Measurements from ENCODE around the gene ZNF668.
"Not testable (repeated sequence)": the region's sequence is repeated elsewhere in the genome, so short reads cannot be mapped to it uniquely, and the experiment has no call there.

The ZNF668 gene

DNA sequence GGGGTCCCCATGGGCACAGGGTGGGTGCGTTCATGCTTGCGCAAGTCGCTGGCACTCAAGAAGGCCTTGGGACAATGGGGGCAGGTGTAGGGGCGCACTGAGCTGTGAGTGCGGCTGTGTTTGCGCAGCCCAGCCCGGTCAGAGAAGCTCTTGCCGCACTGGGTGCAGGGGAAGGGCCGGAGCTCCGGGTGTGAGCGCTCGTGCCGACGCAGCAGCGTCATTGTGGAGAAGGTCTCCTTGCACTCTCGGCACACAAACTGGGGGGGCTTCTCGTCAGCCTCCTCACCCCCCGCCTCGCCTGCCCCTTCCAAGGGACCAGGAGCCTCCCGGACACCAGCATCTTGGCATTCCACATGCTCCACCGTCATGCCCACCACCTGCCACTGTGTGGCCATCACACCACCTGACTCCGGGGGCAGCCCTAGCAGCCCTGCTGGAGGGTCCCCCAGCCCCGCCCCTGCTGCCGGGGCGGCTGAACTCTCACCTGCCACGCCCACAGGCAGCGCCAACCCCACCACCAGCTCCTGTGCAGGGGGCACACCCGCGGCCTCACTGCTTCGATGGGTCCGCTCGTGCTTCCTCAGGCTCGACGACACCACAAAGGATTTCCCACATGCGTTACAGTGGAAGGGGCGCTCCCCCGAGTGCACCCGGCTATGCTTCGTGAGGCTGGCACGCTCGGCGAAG, 12.8 kb downstream of the ZNF668 start:
- in situ Hi-C loops (cut with MboI; ENCODE audit: low sequenced_read_pairs), result no loop called here

DNA sequence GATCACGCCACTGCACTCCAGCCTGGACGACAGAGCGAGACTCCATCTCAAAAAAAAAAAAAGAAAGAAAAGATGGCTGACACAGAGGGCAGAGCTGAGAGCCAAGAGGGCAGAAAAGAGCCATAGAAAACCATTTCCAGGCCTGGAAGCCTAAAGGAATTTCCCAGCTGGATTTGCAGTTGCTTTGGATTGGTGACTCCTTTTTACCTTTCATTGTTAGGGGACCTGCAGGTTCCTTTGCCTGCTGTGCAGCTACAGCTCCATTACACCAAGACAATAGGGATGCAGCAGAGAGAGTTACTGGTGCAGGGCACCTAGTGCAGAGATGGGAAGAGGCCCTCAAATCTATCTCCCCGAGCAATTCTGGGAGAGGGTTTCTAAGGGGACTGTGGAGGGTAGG, 18.4 kb downstream of the ZNF668 start:
- in situ Hi-C loops (cut with MboI; ENCODE audit: low sequenced_read_pairs), result no loop called here

DNA sequence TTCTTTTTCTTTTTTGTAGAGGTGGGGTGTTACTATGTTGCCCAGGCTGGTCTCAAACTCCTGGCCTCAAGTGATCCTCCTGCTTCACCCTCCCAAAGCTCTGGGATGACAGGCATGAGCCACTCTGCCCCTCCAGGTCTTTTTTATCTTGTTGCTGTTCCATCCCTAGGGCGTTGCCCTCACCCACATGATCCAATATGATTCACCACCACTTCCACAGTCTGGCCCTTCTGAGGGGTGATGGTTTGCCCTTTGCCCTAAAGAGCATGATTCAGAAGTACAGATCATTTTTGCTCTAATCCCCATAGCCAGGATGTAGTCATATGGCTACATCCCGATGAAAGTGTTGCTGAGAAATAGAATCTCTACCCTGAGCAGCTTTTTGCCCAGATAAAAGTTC, 21.9 kb downstream of the ZNF668 start:
- in situ Hi-C loops (cut with MboI; ENCODE audit: low sequenced_read_pairs), result no loop called here

DNA sequence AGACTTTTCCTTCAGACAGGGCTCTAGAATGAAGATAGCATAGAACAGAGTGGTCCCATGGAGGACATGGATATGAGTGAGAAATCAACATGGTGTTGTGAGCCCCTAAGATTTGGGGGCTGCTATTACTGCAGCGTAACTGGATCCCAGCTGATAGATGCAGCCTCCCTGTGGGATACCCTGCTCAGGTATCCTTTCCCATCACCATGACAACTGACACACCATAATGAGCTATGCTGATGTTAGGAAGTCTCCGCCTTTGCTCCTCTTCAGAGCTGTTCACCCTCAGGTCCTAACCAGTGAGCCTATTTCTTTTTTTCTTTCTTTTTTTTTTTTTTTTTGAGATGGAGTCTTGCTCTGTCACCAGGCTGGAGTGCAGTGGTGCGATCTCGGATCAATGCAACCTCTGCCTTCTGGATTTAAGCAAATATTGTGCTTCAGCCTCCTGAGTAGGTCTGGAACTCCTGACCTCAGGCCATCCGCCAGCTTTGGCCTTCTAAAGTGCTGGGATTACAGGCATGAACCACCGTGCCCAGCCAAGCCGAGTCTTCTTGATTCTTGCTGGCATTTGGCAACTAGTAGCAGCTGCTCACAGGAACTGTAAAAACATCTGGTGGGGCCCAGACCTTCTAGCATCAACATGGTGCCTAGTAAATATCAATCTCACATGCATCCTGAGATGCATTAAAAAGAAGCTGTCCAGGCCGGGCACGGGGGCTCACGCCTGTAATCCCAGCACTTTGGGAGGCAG, 23.6 kb downstream of the ZNF668 start:
- in situ Hi-C loops (cut with MboI; ENCODE audit: low sequenced_read_pairs), result no loop called here

DNA sequence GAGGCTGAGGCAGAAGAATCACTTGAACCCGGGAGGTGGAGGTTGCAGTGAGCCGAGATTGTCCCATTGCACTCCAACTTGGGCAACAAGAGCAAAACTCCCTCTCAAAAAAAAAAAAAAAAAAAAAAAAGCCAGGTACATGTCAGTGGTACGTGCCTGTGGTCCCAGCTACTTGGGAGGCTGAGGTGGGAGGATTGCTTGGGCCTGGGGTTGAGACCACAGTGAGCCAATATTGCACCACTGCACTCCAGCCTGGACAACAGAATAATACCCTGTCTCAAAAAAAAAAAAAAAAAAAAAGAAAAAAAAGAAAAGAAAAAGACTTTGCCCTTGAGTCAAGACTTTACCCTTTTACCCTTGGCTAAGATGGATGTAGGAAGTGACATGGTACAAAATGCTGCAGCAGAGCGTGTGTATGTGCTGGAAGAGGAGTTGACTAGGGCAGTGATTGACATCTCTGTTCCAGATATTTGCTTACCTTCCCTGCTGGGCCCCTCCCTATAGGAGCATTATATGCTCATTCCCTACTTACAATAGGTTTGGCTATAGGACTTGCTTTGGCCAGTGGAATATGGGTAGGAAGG, 30.1 kb downstream of the ZNF668 start:
- in situ Hi-C loops (cut with MboI; ENCODE audit: low sequenced_read_pairs), result no loop called here

DNA sequence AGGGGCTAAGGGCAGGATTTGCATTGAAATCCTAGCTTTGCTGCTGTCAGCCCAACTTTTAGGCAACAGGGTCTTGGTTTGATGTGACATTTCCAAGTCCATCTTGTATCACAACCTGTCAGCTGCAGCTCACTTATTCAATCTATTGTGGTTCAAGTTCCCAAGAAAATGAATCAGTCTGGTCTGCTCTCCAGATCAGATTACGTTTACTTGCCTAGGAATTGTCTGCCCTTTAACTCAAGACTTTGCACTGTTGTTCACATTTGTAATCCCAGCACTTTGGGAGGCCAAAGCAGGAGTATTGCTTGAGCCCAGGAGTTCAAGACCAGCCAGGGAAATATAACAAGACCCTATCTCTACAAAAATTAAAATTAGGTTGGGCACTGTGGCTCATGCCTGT, 30.7 kb downstream of the ZNF668 start:
- in situ Hi-C loops (cut with MboI; ENCODE audit: low sequenced_read_pairs), result no loop called here

DNA sequence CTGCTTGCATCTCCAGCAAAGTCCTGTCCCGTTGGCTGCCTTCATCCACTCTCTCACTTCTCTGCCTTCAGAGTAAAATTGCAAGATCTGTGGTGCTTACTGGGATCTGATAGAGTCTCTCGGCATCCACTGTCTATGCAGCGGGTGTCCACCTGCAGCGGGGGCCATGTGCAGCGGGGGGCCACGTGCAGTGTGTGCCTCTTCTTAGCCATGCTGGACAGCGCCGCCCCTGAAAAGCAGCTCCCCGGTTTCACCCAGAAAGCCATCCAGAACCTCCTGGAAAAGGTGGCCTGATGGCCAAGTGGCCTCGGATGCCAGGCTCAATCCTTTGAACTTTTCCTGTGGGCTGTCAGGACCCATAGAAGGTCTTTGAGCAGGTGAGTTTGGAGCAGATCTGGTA, 31.2 kb downstream of the ZNF668 start:
- in situ Hi-C loops (cut with MboI; ENCODE audit: low sequenced_read_pairs), result no loop called here

DNA sequence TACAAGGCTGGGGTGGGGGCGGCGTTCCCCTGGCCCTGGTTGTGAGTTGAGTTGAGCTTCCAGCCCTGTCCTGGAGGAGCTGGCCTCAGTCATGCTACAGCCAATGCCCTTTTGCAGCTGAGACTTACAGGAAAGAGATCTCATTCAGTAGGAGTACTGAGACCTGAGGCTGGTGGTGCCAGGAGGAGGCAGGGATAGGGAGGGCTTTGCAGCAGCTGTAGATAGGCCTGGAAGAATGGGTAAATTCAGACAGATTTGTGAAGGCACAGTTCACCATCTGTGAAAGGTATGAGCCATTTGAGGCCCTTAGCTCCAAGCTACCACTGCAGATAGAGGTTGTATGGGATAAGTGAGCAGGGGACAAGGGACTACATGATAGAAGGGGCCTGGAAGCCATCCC, 35.0 kb downstream of the ZNF668 start:
- in situ Hi-C loops (cut with MboI; ENCODE audit: low sequenced_read_pairs), result no loop called here

DNA sequence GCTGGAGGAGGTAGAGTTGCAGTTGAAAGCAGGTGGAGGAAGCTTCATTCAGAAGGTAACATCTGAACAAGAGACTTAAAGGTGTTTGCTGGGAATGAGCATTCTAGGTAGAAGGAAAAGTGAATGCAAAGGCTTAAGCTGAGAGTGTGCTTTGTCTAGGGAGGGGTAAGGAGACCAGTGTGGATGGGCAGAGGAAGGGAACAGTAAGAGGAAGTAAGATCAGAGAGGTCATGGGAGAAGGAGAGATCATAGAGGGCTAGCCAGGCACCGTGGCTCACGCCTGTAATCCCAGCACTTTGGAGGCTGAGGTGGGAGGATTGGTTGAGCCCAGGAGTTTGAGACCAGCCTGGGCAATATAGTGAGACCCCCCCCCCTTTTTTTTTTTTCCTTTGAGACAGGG, 37.3 kb downstream of the ZNF668 start:
- in situ Hi-C loops (cut with MboI; ENCODE audit: low sequenced_read_pairs), result no loop called here

DNA sequence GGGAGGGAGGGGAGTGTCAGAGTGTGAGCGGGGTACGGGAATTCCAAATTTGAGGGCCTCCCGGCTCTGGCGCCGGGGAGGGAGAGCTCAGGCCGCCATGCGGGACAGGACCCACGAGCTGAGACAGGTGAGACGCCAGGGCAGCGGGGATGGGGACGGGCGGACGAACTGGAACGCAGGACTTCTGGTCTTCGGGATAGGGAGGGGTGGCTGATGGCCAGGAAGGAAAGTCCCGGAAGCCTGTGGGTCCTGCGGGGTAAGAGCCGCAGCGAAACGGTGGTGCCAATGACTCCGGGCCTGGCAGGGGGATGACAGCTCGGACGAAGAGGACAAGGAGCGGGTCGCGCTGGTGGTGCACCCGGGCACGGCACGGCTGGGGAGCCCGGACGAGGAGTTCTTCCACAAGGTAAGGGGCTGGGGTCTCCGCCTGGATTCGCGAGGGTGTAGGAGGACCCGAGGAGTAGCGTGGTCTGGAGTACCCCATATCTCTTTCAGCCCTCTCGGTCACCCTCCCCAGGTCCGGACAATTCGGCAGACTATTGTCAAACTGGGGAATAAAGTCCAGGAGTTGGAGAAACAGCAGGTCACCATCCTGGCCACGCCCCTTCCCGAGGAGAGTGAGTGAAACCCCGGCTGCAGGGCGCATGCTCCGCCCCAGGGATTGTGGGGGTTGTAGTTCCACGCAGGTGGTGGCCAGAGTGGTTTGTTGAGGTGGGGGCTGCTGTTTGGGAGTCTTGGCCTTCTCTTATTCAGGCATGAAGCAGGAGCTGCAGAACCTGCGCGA, 40.1 kb downstream of the ZNF668 start:
- in situ Hi-C loops (cut with MboI; ENCODE audit: low sequenced_read_pairs), result no loop called here

DNA sequence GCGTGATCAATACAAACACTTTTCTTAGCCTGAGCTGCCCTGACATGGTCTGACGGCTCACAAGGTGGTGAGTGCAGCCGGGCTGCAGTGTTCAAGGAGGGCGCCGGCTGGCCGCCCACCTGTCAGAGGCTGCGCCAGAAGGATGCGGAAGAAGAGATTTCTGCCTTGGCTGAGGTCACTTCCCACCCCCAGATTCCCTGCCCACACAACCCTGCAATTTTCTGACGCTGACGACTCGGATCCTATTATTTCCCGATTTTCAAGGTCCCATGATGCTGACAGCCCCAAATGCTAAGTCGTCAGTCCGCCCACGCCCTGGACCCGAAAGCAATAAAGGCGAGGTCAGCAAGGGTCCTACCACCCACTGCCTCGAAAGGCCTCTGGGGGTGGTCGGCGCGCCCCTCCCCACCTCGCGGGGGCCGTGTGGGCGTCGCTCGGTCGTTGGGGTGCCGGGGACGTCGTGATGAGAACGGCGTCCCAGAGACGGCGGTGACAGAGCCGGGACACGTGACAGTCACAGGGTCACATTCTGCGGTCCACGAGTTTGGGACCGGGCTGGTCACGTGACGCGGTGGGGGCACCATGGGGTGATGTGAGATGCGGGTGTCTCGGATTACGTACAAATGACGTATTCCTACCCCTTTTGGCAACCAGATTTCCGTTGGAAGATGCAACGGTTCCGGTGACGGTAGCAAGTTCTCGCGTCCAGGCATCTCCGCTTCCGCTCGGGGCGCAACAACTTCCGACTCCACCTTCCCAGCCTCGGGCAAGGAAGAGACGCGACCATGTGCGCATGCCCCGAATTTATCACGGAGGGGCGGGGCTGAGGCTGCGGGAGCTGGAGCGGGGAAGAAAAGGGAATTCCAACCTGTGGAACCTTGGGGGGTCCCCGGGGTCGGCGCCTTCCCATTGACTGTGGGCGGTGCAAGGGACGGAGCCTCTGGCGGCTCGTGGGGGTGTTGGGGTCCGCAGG, 41.0 kb downstream of the ZNF668 start, which contains the start of gene STX4:
TSS of gene STX4 (plus strand) at position 823 of the 973 bp plus-strand sequence. CDS start 248 bp downstream, outside the sequence.
- in situ Hi-C loops (cut with MboI; ENCODE audit: low sequenced_read_pairs), result no loop called here

DNA sequence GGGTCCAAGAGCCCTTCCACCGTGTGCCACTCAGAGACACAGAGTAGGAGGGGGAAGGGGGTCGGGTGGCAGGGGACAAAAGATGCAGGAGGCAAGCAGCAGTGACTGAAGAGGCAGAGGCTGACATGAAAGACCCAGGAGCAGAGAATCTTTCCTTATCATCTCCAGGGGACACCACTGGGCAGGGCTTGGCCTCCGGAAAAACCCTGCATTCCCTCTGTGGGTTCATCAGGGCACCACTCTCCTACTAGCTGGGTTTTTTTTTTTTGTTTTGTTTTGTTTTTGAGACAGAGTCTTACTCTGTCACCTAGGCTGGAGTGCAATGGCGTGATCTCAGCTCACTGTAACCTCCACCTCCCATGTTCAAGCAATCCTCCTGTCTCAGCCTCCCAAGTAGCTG, 42.8 kb downstream of the ZNF668 start:
- in situ Hi-C loops (cut with MboI; ENCODE audit: low sequenced_read_pairs), result no loop called here

DNA sequence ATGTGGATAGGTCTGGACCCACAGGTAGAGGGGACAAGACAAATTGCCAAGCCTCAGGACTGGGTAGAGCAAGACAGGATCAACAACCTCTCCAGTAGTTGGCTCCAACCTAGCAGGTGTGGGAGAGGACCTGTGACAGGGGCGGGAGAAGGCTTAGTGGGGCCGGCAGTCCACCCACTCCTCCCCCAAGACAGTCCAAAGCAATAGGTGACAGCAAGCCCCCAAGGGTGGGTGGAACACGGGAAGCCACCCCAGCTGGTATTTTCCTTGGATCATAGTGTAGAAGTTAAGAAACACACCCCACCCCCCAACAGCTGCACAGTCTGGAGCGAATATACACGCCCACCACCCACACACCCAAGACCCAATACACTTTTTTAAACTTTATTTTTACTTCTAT, 44.8 kb downstream of the ZNF668 start:
- in situ Hi-C loops (cut with MboI; ENCODE audit: low sequenced_read_pairs), result no loop called here

DNA sequence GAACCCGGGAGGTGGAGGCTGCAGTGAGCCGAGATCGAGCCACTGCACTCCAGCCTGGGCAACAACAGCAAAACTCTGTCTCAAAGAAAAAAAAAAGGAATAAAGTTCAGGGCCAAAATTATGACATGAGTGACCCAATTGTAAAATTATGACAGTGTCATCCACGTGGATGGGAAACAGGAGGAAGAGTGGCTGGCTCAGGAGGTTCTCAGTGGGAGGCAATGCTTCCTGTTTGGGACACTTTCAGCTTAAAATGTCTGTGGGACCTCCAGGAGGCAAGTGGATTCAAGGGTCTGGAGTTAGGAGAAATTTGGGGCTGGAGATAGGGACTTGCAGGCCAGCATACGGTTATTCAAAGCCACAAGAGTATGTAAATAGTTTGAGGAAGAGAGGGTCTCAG, 48.7 kb downstream of the ZNF668 start:
- in situ Hi-C loops (cut with MboI; ENCODE audit: low sequenced_read_pairs), result no loop called here

DNA sequence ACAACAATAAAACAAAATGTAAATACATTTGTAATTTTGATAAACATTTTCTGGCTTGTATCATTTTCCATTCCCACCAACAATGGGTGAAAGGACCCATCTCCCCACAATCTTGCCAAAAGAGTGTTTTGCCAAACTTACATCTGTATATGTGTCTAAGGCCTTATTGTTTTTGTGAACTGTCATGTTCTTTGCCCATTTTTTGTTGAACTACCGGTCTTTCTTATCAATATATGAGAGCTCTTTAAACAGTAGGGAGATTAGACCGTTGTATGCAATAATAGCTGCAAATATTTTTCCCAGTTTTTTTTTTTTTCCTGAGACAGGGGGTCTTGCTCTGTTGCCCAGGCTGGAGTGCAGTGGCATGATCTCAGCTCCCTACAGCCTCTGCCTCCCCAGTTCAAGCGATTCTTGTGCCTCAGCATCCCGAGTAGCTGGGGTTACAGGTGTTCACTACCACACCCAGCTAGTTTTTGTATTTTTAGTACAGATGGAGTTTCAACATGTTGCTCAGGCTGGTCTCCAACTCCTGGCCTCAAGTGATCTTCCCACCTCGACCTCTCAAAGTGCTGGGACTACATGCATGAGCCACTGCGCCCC, 50.3 kb downstream of the ZNF668 start:
- in situ Hi-C loops (cut with MboI; ENCODE audit: low sequenced_read_pairs), result no loop called here

DNA sequence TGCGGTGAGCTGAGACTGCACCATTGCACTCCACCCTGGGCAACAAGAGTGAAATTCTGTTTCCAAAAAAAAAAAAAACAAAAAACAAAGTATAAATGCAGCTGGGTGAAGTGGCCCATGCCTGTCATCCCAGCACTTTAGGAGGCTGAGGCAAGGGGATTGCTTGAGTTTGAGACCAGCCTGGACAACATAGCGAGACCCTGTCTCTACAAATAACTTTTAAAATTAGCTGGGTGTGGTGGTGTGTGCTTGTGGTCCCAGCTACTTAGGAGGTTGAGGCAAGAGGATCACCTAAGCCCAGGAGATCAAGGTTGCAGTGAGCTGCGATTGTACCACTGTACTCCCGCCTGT, 50.8 kb downstream of the ZNF668 start:
- in situ Hi-C loops (cut with MboI; ENCODE audit: low sequenced_read_pairs), result no loop called here

DNA sequence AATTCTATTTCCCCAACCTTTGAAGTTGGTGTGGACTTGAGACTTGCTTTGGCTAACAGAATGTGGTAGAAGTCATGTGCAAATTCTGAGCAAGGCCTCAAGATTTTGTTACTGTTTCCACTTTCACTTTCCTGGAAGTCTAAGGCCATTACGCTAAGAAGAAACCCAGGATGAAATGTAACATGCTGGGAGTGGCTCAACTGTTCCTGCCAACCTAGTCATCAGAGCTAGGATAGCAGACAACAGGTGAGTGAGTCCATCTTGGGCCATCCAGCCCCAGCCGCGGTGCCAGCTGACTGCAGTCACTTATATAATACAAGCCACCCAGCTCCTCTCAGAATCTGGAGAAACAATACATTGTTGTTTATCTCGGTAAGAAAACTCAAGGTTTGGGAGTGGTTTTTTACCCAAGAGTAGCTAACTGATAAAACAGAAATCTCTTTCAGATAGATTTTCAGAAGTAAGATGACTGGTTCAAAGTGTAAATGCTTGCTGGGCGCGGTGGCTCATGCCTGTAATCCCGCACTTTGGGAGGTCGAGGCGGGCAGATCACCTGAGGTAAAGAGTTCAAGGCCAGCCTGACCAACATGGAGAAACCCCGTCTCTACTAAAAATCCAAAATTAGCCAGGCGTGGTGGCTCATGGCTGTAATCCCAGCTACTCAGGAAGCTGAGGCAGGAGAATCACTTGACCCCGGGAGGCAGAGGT, 51.3 kb downstream of the ZNF668 start:
- in situ Hi-C loops (cut with MboI; ENCODE audit: low sequenced_read_pairs), result no loop called here

DNA sequence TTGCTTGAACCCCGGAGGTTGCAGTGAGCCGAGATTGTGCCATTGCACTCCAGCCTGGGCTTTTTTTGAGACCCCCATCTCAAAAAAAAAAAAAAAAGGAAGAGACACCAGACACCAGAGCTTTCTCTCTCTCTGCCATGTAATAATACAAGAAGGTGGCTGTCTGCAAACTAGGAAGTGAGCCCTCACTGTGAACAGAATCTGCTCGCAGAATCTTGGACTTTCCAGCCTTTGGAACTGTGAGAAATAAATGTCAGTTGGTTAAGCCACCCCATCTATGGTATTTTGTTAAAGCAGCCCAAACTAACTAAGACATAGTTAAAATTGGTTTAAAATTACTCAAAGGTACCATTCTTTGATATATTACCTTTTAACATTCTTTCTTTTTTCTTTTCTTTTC, 53.5 kb downstream of the ZNF668 start:
- in situ Hi-C loops (cut with MboI; ENCODE audit: low sequenced_read_pairs), result no loop called here

DNA sequence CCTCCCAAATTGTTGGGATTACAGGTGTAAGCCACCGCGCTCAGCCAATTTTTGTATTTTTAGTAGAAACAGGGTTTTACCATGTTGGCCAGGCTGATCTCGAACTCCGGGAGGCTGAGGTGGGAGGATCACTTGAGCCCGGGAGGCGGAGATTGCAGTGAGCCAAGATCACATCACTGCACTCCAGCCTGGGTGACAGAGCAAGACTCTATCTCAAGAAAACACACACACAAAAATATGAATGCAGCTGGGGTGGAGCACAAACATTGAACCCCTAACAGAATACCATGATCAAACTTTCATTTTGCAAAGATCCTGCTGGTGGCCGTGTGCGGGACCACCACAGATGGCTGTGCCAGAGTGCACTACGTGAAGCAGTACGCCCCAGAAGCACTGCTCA, 56.3 kb downstream of the ZNF668 start:
- in situ Hi-C loops (cut with MboI; ENCODE audit: low sequenced_read_pairs), result not testable (repeated sequence)
